Panc1 (cell line): ENCODE data around the gene SPATA22. TPM values are rescaled to one million over a fixed set of nuclear protein-coding genes. Genes with fewer than 3 reads are reported as not detected.

Experiments
- ATAC-seq: fragments of 200-7000 bp; cut with Tn5 transposase; 2 replicates; pipeline ENCODE4 v1.9.1; 2020; ENCODE audit warnings: mild to moderate bottlenecking, moderate library complexity
- BruUV-seq: library from RNA; stranded (reverse); fragments of 400-500 nt; replicated peaks from 2 replicates; lab custom pipeline; 2021; lab: Mats Ljungman, UMichigan
- CTCF ChIA-PET: fragments of 300-600 bp; sonication (Branson Sonifier 250); formaldehyde crosslinking; loops from one replicate; lab custom pipeline; 2022; ENCODE audit warnings: antibody characterized with exemption; lab: Charles Lee
- POLR2A ChIA-PET: fragments of 300-600 bp; sonication (Branson Sonifier 250); formaldehyde crosslinking; loops from one replicate; lab custom pipeline; 2022; ENCODE audit warnings: antibody characterized with exemption; lab: Charles Lee
- DNase-seq: peaks from one replicate; pipeline ENCODE4 v3.0.0-alpha.2; 2010; ENCODE audit warnings: low read depth, low spot score
- H3K27ac ChIP-seq: 2 replicates; pipeline ENCODE4 v1.5.1; 2011; ENCODE audit warnings: mild to moderate bottlenecking, low read length, inconsistent platforms
- H3K27me3 ChIP-seq: fragments of 200-500 bp; sonication (Bioruptor generic); 2 replicates; pipeline ENCODE4 v1.6.0; 2014; ENCODE audit warnings: low read length, inconsistent platforms; ENCODE audit not compliant: control insufficient read depth, insufficient read depth
- H3K36me3 ChIP-seq: fragments of 200-500 bp; sonication (Bioruptor generic); 2 replicates; pipeline ENCODE4 v1.5.1; 2014; ENCODE audit warnings: inconsistent platforms, mild to moderate bottlenecking, low read length, moderate library complexity; ENCODE audit not compliant: control insufficient read depth, insufficient read depth
- H3K4me1 ChIP-seq: 2 replicates; pipeline ENCODE4 v1.5.1; 2011; ENCODE audit warnings: inconsistent platforms, mild to moderate bottlenecking, low read length, moderate library complexity; ENCODE audit not compliant: control insufficient read depth, insufficient read depth
- H3K4me3 ChIP-seq, 2 experiments: 2 replicates each; pipeline ENCODE4 v1.5.1; 2011 to 2012; ENCODE audit warnings: low read depth in 2 of 2, low read length in 2 of 2, mild to moderate bottlenecking in 2 of 2, inconsistent platforms in 1 of 2, moderate library complexity in 1 of 2
- H3K9me3 ChIP-seq: fragments of 200-500 bp; sonication (Bioruptor generic); 2 replicates; pipeline ENCODE4 v1.5.1; 2014; ENCODE audit warnings: low read depth, mild to moderate bottlenecking, inconsistent platforms, low read length, moderate library complexity; ENCODE audit not compliant: control insufficient read depth, insufficient read depth
- POLR2AphosphoS5 ChIP-seq: IDR thresholded peaks from 2 replicates; pipeline ENCODE4 v1.6.1; 2012; ENCODE audit warnings: mild to moderate bottlenecking, low read depth, low read length, moderate library complexity
- SIN3A ChIP-seq: IDR thresholded peaks from 2 replicates; pipeline ENCODE4 v1.6.1; 2012; ENCODE audit warnings: low read depth, mild to moderate bottlenecking, low read length, moderate library complexity, borderline replicate concordance; ENCODE audit not compliant: insufficient read depth
- TCF7L2 ChIP-seq: IDR thresholded peaks from 2 replicates; pipeline ENCODE4 v1.6.1; 2011; ENCODE audit warnings: mild to moderate bottlenecking, low read depth, low read length, inconsistent platforms
- in situ Hi-C: cut with HindIII; loops from 2 replicates; pipeline ENCODE4 v1.10.0; 2016; ENCODE audit warnings: low sequenced_read_pairs, low pct_unique_long_range_greater_than_20kb
- intact Hi-C: fragments of 100-400 bp; cut with micrococcal nuclease; formaldehyde crosslinking; loops from one replicate; pipeline ENCODE4 v1.10.0; 2022; ENCODE audit not compliant: unreplicated experiment
- total RNA-seq: library from RNA; stranded (reverse); gene quantifications from one replicate; pipeline ENCODE4 v1.2.1, GENCODE V29; 2021; ENCODE audit not compliant: unreplicated experiment
- TF ChIP-seq, protein P1 (sequence below): fragments of 450-650 bp; IDR thresholded peaks from 2 replicates; pipeline ENCODE4 v1.5.1; 2017; ENCODE audit warnings: mild to moderate bottlenecking
- TF ChIP-seq, protein P2 (sequence below), 2 experiments: IDR thresholded peaks; 2 replicates each; pipeline ENCODE4 v1.6.1; 2011 to 2012; ENCODE audit warnings: low read depth in 2 of 2, control low read depth in 1 of 2, low read length in 1 of 2, mild to moderate bottlenecking in 1 of 2, moderate library complexity in 1 of 2; ENCODE audit not compliant: insufficient read depth in 1 of 2

SPATA22 gene
- total RNA-seq, 1 experiment from 2014 or later = not detected

GRCh38 chr17:3513305-3514035 lies 41.9 kb upstream of the SPATA22 start:
- Histone ChIP-seq H3K36me3 (no peaks in the 10 kb centered on the region), H3K27ac (no peak overlapping the region), H3K27me3 (no peaks in the 10 kb centered on the region), H3K4me1 (no peaks in the 10 kb centered on the region), H3K9me3 (no peaks in the 10 kb centered on the region), H3K4me3 (no peak overlapping the region)
- no peak for TF ChIP-seq POLR2AphosphoS5
- no peak for TF ChIP-seq TCF7L2
- no peak for TF ChIP-seq SIN3A
- TF ChIP-seq, protein P1, sequence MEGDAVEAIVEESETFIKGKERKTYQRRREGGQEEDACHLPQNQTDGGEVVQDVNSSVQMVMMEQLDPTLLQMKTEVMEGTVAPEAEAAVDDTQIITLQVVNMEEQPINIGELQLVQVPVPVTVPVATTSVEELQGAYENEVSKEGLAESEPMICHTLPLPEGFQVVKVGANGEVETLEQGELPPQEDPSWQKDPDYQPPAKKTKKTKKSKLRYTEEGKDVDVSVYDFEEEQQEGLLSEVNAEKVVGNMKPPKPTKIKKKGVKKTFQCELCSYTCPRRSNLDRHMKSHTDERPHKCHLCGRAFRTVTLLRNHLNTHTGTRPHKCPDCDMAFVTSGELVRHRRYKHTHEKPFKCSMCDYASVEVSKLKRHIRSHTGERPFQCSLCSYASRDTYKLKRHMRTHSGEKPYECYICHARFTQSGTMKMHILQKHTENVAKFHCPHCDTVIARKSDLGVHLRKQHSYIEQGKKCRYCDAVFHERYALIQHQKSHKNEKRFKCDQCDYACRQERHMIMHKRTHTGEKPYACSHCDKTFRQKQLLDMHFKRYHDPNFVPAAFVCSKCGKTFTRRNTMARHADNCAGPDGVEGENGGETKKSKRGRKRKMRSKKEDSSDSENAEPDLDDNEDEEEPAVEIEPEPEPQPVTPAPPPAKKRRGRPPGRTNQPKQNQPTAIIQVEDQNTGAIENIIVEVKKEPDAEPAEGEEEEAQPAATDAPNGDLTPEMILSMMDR = no peak
- TF ChIP-seq, protein P2, sequence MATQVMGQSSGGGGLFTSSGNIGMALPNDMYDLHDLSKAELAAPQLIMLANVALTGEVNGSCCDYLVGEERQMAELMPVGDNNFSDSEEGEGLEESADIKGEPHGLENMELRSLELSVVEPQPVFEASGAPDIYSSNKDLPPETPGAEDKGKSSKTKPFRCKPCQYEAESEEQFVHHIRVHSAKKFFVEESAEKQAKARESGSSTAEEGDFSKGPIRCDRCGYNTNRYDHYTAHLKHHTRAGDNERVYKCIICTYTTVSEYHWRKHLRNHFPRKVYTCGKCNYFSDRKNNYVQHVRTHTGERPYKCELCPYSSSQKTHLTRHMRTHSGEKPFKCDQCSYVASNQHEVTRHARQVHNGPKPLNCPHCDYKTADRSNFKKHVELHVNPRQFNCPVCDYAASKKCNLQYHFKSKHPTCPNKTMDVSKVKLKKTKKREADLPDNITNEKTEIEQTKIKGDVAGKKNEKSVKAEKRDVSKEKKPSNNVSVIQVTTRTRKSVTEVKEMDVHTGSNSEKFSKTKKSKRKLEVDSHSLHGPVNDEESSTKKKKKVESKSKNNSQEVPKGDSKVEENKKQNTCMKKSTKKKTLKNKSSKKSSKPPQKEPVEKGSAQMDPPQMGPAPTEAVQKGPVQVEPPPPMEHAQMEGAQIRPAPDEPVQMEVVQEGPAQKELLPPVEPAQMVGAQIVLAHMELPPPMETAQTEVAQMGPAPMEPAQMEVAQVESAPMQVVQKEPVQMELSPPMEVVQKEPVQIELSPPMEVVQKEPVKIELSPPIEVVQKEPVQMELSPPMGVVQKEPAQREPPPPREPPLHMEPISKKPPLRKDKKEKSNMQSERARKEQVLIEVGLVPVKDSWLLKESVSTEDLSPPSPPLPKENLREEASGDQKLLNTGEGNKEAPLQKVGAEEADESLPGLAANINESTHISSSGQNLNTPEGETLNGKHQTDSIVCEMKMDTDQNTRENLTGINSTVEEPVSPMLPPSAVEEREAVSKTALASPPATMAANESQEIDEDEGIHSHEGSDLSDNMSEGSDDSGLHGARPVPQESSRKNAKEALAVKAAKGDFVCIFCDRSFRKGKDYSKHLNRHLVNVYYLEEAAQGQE (IDR thresholded peaks at IDR 0.05; ENCODE audit: insufficient read depth in 1 of 2, low read depth in 2 of 2, low read length in 1 of 2) = no peak
- in situ Hi-C loops = no loop called here
- intact Hi-C loops = no loop called here
- BruUV-seq = no TSS peak
- ATAC-seq (no peak), DNase-seq (no peak)
- ChIA-PET POLR2A (no interaction called here), CTCF (no interaction called here)

GRCh38 chr17:3512505-3513171 lies 41.0 kb upstream of the SPATA22 start:
- H3K9me3 ChIP-seq = no peaks in the 10 kb centered on the region
- ChIA-PET CTCF (no interaction called here), POLR2A (no interaction called here)
- H3K4me1 ChIP-seq = no peaks in the 10 kb centered on the region
- H3K36me3 ChIP-seq = no peaks in the 10 kb centered on the region
- H3K27me3 ChIP-seq = no peaks in the 10 kb centered on the region
- intact Hi-C loops (no loop called here), in situ Hi-C loops (no loop called here)
- BruUV-seq = no TSS peak
- 0 out of 2 replicates have a peak, but pooled peaks have one; percentile 51 for ATAC-seq
- TF ChIP-seq POLR2AphosphoS5 (no peak), TCF7L2 (no peak), SIN3A (no peak)
- TF ChIP-seq, protein P1 = no peak
- TF ChIP-seq, protein P2 (IDR thresholded peaks at IDR 0.05; ENCODE audit: insufficient read depth in 1 of 2, low read depth in 2 of 2, low read length in 1 of 2) = no peak
- no peak for DNase-seq
- H3K27ac ChIP-seq = no peak overlapping the region
- H3K4me3 ChIP-seq = no peak overlapping the region
